Thyroid gland (tissue), 4 donors: ENCODE measurements around the gene DNMT3A.

Experiments used
- CTCF ChIP-seq, 6 experiments: fragments of 200-600 bp in 3 of 6; fragments of 450-650 bp in 3 of 6; sonication (generic) in 3 of 6; IDR thresholded peaks; one replicate each; pipeline ENCODE4 v1.5.1; 2016 to 2019; ENCODE audit warnings: antibody characterized with exemption in 6 of 6, mild to moderate bottlenecking in 2 of 6, inconsistent platforms in 1 of 6, moderate library complexity in 1 of 6
- POLR2A ChIP-seq, 2 donors: fragments of 450-650 bp; IDR thresholded peaks; one replicate each; pipeline ENCODE4 v1.6.1; 2017; ENCODE audit warnings: antibody characterized with exemption in 2 of 2, mild to moderate bottlenecking in 2 of 2, moderate library complexity in 1 of 2

DNA sequence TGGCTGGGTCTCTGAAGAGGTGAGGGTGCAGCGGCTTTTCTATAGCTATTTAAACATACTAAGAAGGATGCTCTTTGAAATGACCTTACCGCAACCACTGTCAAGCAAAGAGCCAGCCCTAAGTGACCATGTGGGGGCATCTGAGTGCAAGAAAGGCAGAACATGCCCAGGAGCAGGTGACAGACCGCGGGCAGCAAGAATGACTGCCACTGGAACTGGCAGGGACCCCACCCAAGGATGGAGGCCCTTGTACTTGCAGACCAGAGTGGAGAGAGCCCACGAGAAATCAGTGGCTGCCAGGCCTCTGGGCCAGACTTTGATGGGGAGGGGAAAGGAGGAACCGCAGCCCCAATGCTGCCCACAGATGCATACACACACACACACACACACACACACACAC lies 33.1 kb downstream of the DNMT3A start:
- TF ChIP-seq POLR2A (IDR thresholded peaks at IDR 0.05) (no peak), CTCF (IDR thresholded peaks at IDR 0.05) (no peak)
